HG03097 (cell line): Measurements from ENCODE around the gene MLLT3.

Experiments
- ATAC-seq: cut with Tn5 transposase; IDR thresholded peaks from one replicate; pipeline ENCODE4 v1.9.1; 2021; ENCODE audit not compliant: unreplicated experiment, low FRiP score

Gene MLLT3

GRCh38 chr9:20630241-20630943 is 8.1 kb upstream of the MLLT3 start:
- ATAC-seq, result no peak

- no peak for ATAC-seq
Measured at GRCh38 chr9:20625003-20625349, 2.7 kb upstream of the MLLT3 start.

GRCh38 chr9:20624201-20625002 is 2.1 kb upstream of the MLLT3 start:
- peak; percentile 21 for ATAC-seq

GRCh38 chr9:20623748-20624124 is 1.4 kb upstream of the MLLT3 start:
- no peak for ATAC-seq

DNA sequence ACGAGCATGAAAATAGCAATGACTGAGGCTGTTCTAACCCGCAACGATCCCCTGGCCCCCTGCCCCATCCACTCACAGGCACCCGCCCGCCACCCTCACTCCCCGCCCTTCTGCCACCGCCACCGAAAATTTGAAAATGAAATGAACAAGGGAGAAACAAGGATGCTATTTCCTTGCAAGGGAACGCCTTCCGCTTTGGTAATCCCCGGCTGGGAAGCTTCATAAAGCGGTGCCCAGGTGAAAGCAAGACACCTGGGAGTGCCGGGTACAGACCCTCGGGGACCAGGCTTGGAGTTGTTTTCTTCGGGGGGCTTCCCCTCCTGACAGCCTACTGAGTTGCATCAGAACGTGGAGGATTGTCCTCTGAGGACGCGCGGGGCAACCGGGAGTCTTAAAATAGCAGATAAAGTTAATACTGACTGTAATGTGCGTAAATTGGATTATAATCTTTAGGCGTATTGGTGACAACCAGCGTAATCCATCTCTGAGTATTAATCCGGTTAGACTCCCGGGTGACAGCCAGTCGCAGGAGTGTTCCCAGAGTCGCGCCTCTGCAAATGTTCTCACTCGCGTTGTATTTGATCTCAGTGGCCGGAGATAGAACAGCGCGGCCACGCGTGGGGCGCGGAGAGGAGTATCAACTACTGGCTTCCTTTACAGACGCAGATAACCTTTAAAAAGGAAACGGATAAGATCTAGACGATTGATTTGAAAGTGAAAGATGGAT is 885 bp upstream of the MLLT3 start:
- ATAC-seq, result peak; percentile 20

DNA sequence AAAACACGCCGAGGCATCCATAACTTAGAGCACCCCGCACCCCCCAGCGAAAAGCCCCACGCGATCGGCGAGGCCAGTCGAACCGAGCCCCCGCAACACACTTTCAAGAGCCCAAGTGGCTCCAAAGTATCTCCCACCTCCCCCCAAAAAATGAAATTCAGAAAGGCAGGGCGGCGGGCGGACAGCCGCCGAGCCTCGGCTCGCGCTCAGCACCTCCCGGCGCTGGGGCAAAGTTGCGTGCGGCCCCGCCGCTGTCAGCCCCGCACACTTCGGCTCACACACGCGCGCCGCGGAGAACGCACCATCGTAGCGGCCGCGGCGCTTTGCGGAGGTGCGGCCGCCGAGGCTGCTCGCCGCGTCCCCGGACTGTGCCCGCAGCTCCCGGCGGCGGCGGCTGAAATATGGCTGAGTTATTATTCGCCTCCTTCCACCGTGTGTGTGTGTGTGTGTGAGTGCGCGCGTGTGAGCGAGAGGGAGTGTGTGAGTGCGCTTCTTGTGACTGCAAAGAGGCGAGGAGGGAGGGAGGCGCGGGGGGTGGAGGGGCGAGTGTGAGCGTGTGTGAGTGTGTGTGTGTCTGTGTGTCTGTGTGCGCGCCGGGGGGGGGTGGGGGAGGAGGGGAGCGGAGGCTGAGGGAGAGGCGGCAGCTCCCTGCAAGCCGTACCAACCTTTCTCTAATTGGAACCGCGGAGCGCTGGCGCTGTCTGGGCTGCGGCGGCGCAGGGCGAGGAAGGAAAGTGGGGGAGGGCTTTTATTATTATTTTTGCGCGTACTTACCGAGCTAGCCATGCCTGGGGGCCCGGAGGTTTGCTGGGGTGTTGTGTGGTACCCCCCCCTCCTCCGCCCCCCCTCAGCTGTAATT is 599 bp downstream of the MLLT3 start:
- peak; percentile 5 for ATAC-seq

DNA sequence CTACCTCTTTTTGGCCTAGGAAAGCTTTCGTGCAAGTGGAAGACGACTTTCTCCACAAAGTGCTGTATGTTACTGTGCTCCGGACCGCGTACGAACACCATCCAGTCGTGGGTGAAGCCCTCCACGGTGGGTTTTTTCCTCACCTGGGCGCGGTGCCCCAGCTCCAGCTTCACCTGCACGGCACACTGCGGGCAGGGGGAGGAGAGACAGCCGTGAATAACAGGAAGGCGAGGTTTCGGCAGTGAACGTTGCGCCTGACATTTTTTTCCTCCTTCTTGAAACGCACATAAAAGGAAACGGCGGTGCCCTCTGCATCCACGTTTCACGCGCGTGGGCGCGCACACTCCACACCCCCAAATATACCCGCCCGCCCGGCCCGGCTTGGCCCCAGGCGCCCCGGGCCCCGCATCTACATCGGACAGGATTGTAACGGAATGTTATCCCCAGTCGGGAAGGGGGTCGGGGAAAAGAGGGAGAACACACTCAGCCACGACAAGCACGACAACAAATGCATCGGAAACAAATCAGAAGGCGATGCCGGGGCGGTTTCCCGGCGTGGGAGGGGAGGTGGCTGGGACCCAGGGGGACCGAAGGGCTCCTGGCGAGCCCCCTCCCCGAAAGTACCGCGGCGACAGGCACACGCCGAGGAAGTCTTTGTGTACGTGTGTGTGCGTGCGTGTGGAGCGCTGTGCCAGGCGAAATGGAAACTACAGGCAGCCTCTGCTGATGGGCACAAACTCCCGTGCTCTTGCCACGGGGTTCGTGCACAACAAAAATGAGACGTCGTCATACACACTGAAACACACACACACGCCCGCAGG is 1.4 kb downstream of the MLLT3 start:
- ATAC-seq, result no peak

- no peak for ATAC-seq
Measured at GRCh38 chr9:20619487-20620200, 2.7 kb downstream of the MLLT3 start.

- ATAC-seq, result no peak
Measured at GRCh38 chr9:20618361-20618802, 3.9 kb downstream of the MLLT3 start.

- ATAC-seq, result no peak
Measured at GRCh38 chr9:20616808-20617207, 5.5 kb downstream of the MLLT3 start.

GRCh38 chr9:20614602-20615216 is 7.6 kb downstream of the MLLT3 start:
- ATAC-seq, result no peak

- ATAC-seq, result no peak
Measured at GRCh38 chr9:20611691-20612287, 10.5 kb downstream of the MLLT3 start.

GRCh38 chr9:20610591-20610990 is 11.7 kb downstream of the MLLT3 start:
- no peak for ATAC-seq

DNA sequence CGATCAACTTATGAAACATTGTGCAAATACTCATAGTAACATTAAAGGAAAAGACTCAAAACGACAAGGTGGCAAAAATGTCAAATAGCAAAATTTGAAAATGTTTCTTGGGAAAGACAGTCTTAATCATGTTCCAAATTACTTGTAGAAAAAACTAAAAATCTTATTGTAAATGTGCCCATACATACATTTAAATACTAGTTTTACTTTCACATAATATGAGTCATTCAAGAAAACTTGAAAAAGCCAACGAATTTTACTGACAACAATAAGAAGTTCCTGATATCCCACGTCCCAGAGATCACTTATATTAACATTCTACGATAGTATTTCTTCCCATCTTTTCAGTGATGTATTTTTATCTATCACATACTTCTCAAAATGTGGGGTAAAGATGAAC is 13.7 kb downstream of the MLLT3 start:
- no peak for ATAC-seq

- ATAC-seq, result no peak
Measured at GRCh38 chr9:20606652-20607051, 15.6 kb downstream of the MLLT3 start.

GRCh38 chr9:20604562-20604961 is 17.7 kb downstream of the MLLT3 start:
- peak; percentile 70 for ATAC-seq

DNA sequence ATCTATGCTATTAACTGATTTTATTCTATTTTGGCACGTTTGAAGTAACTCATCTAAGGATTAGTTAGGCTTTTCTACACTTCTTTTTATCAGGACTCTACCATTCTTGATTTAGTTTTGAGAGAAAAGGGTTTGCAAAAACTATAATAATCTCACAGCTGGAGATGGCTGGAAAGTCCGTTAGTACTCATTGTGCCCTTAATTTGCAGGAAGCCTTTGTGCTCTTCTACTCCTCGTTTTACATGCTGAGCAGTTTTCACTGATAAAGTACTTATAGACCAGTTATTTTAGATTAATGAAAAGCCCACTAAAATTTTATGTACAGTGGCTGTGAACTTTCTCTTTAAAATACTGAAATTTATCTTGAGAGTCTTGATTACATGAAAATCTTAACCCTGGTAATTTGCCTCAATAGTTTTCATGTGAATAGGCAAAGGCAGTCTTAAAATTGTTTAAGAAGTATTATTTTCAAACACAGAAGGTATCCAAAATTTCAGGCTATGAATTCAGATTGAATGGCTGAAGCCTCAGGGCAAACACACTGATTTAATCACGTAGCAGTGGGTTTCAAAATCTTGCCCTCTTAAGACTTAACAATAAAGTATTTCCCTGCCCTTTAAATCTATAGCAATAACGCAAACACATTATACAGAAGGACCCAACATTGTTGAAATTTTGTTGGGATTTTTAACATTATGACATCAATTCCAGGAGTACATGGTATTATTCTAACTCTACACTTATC is 18.6 kb downstream of the MLLT3 start:
- ATAC-seq, result no peak

DNA sequence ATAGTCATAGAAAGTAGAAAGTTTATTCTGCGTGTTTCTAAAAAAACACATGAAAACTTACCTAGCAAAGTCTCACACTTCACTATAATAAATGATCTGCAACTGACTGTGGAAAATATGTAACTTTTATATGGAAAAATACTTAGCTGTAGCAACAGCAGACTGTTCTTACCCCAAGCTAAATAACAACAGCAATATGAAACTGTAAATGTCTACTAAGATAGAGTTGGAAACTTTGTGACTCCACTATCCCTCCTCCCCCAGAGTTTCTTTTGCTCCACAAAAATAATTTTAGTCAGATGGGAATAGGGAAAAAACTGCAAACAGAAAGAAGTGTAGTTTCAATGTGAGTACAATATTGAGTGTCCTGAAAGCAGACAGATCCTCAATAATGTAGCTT is 21.0 kb downstream of the MLLT3 start:
- no peak for ATAC-seq
